NCI-H2227 treated with DMSO at 0.1 percent for 48 hours (cell line): ENCODE measurements around the gene SNAP23.
"Not testable (repeated sequence)": the region's sequence is repeated elsewhere in the genome, so short reads cannot be mapped to it uniquely, and the experiment has no call there.

Experiments used
- DNase-seq: peaks from one replicate; lab custom pipeline; 2025; lab: John Stamatoyannopoulos, UW

Gene SNAP23

GRCh38 chr15:42498212-42499068, 3.0 kb downstream of the SNAP23 start:
- DNase-seq = no peak

GRCh38 chr15:42499858-42500609, 4.6 kb downstream of the SNAP23 start:
- DNase-seq = no peak

GRCh38 chr15:42502477-42502876, 7.0 kb downstream of the SNAP23 start:
- no peak for DNase-seq

- DNase-seq = no peak
These were observed 8.4 kb downstream of the SNAP23 start for GRCh38 chr15:42503825-42504224.

GRCh38 chr15:42504631-42505030, 9.2 kb downstream of the SNAP23 start:
- no peak for DNase-seq

GRCh38 chr15:42507514-42507913, 12.1 kb downstream of the SNAP23 start:
- no peak for DNase-seq

GRCh38 chr15:42508263-42508690, 12.8 kb downstream of the SNAP23 start:
- DNase-seq = no peak

GRCh38 chr15:42510258-42511006, 15.0 kb downstream of the SNAP23 start:
- DNase-seq = no peak

- no peak for DNase-seq
These were observed 15.6 kb downstream of the SNAP23 start for GRCh38 chr15:42511007-42511391.

- no peak for DNase-seq
These were observed 27.9 kb downstream of the SNAP23 start for GRCh38 chr15:42523331-42523730.

- no peak for DNase-seq
These were observed 33.5 kb downstream of the SNAP23 start for GRCh38 chr15:42528970-42529369.

GRCh38 chr15:42533246-42533645, 37.8 kb downstream of the SNAP23 start:
- no peak for DNase-seq

GRCh38 chr15:42544853-42545629, 49.6 kb downstream of the SNAP23 start:
- no peak for DNase-seq

- peak; percentile 38 for DNase-seq
These were observed 52.4 kb downstream of the SNAP23 start for GRCh38 chr15:42547918-42548248.

- DNase-seq = peak; percentile 71
These were observed 53.0 kb downstream of the SNAP23 start, which contains the start of the genes HAUS2 and LRRC57 for GRCh38 chr15:42548249-42549031. Gene HAUS2 (plus strand): TSS chr15:42548838. CDS start chr15:42548873, 35 bp downstream. Gene LRRC57 (minus strand): TSS chr15:42548793. CDS start chr15:42548434, 359 bp downstream.

GRCh38 chr15:42549032-42549491, 53.6 kb downstream of the SNAP23 start:
- peak; percentile 61 for DNase-seq

- no peak for DNase-seq
These were observed 54.4 kb downstream of the SNAP23 start for GRCh38 chr15:42549741-42550392.

GRCh38 chr15:42553554-42553953, 58.1 kb downstream of the SNAP23 start:
- DNase-seq = no peak

GRCh38 chr15:42556550-42557207, 61.2 kb downstream of the SNAP23 start:
- DNase-seq = not testable (repeated sequence)

GRCh38 chr15:42558739-42559138, 63.3 kb downstream of the SNAP23 start:
- DNase-seq = no peak
